H9 (cell line): ENCODE results near the gene TTC28. TPM values are rescaled to one million over a fixed set of nuclear protein-coding genes. Genes with fewer than 3 reads are reported as not detected.

Source experiments
- DNase-seq: peaks from one replicate; pipeline ENCODE4 v3.0.0-alpha.2; 2017
- H2AFZ ChIP-seq: one replicate; pipeline ENCODE4 v1.6.1; 2013; ENCODE audit warnings: mild to moderate bottlenecking, low read length, control low read depth, moderate library complexity
- H2AK5ac ChIP-seq: 2 replicates; pipeline ENCODE4 v1.6.1; 2013; ENCODE audit warnings: low read length, control low read depth, mixed read lengths; ENCODE audit not compliant: insufficient read length
- H2BK120ac ChIP-seq: one replicate; pipeline ENCODE4 v1.6.1; 2013; ENCODE audit warnings: low read depth, mild to moderate bottlenecking, low read length, control low read depth, inconsistent platforms; ENCODE audit not compliant: poor library complexity, severe bottlenecking
- H2BK12ac ChIP-seq: 2 replicates; pipeline ENCODE4 v1.6.1; 2013; ENCODE audit warnings: low read length, control low read depth, mixed read lengths, low read depth; ENCODE audit not compliant: insufficient read length
- H2BK15ac ChIP-seq: 2 replicates; pipeline ENCODE4 v1.6.1; 2013; ENCODE audit warnings: low read depth, low read length, control low read depth
- H2BK20ac ChIP-seq: one replicate; pipeline ENCODE4 v1.6.1; 2013; ENCODE audit warnings: low read depth, mild to moderate bottlenecking, low read length, control low read depth, inconsistent platforms; ENCODE audit not compliant: poor library complexity, severe bottlenecking
- H2BK5ac ChIP-seq: 2 replicates; pipeline ENCODE4 v1.6.1; 2013; ENCODE audit warnings: low read length, control low read depth, mixed read lengths; ENCODE audit not compliant: insufficient read length
- H3K14ac ChIP-seq: 2 replicates; pipeline ENCODE4 v1.6.1; 2013; ENCODE audit warnings: low read length, control low read depth; ENCODE audit not compliant: insufficient read depth
- H3K18ac ChIP-seq: 2 replicates; pipeline ENCODE4 v1.6.1; 2013; ENCODE audit warnings: low read depth, mild to moderate bottlenecking, mixed read lengths, low read length, control low read depth; ENCODE audit not compliant: insufficient read length
- H3K23ac ChIP-seq: 2 replicates; pipeline ENCODE4 v1.6.1; 2013; ENCODE audit warnings: low read length, control low read depth, mixed read lengths, low read depth; ENCODE audit not compliant: insufficient read length
- H3K23me2 ChIP-seq: 2 replicates; pipeline ENCODE4 v1.6.1; 2013; ENCODE audit warnings: low read depth, mild to moderate bottlenecking, mixed read lengths, low read length, control low read depth; ENCODE audit not compliant: insufficient read length, poor library complexity, severe bottlenecking
- H3K27ac ChIP-seq: 2 replicates; pipeline ENCODE4 v1.5.1; 2013; ENCODE audit warnings: low read length, control low read depth, mixed read lengths, low read depth; ENCODE audit not compliant: insufficient read length
- H3K27me3 ChIP-seq: 2 replicates; pipeline ENCODE4 v1.6.1; 2013; ENCODE audit warnings: low read length, control low read depth, inconsistent platforms; ENCODE audit not compliant: insufficient read depth
- H3K4ac ChIP-seq: 2 replicates; pipeline ENCODE4 v1.6.1; 2013; ENCODE audit warnings: low read depth, mild to moderate bottlenecking, control low read depth, inconsistent platforms, low read length, moderate library complexity
- H3K4me1 ChIP-seq: 2 replicates; pipeline ENCODE4 v1.6.1; 2013; ENCODE audit warnings: low read length, control low read depth, inconsistent platforms; ENCODE audit not compliant: insufficient read depth
- H3K4me2 ChIP-seq: 2 replicates; pipeline ENCODE4 v1.6.1; 2013; ENCODE audit warnings: low read length, control low read depth, mixed read lengths; ENCODE audit not compliant: insufficient read length, insufficient read depth
- H3K56ac ChIP-seq: 2 replicates; pipeline ENCODE4 v1.6.1; 2013; ENCODE audit warnings: low read depth, mild to moderate bottlenecking, mixed read lengths, low read length, control low read depth; ENCODE audit not compliant: insufficient read length
- H3K79me1 ChIP-seq: 2 replicates; pipeline ENCODE4 v1.6.1; 2013; ENCODE audit warnings: low read depth, mild to moderate bottlenecking, moderate library complexity, low read length, control low read depth, inconsistent platforms; ENCODE audit not compliant: insufficient read depth, poor library complexity, severe bottlenecking
- H3K79me2 ChIP-seq: 2 replicates; pipeline ENCODE4 v1.6.1; 2013; ENCODE audit warnings: low read length, control low read depth, inconsistent platforms; ENCODE audit not compliant: insufficient read depth
- H3K9ac ChIP-seq: 2 replicates; pipeline ENCODE4 v1.6.1; 2013; ENCODE audit warnings: low read length, control low read depth, mixed read lengths; ENCODE audit not compliant: insufficient read length; ENCODE audit errors: extremely low read depth
- H3K9me3 ChIP-seq: one replicate; pipeline ENCODE4 v1.6.1; 2013; ENCODE audit warnings: low read depth, low read length, inconsistent platforms; ENCODE audit not compliant: control insufficient read depth
- H3T11ph ChIP-seq: one replicate; pipeline ENCODE4 v1.6.1; 2013; ENCODE audit warnings: mild to moderate bottlenecking, low read length, control low read depth, inconsistent platforms
- H4K20me1 ChIP-seq: one replicate; pipeline ENCODE4 v1.6.1; 2013; ENCODE audit not compliant: control insufficient read depth, insufficient read length, insufficient read depth
- H4K5ac ChIP-seq: 2 replicates; pipeline ENCODE4 v1.6.1; 2013; ENCODE audit warnings: low read depth, mild to moderate bottlenecking, mixed read lengths, low read length, control low read depth; ENCODE audit not compliant: insufficient read length
- H4K8ac ChIP-seq: replicated peaks from 2 replicates; pipeline ENCODE4 v1.6.1; 2013; ENCODE audit warnings: low read length, control low read depth, mixed read lengths, low read depth; ENCODE audit not compliant: insufficient read length
- H4K91ac ChIP-seq: 2 replicates; pipeline ENCODE4 v1.6.1; 2013; ENCODE audit warnings: low read depth, mild to moderate bottlenecking, moderate library complexity, mixed read lengths, low read length, control low read depth; ENCODE audit not compliant: insufficient read length
- H3K27ac Mint-ChIP-seq, 3 experiments: 2 replicates in 2 of 3; 3 replicates in 1 of 3; pipeline ENCODE4 v1.8.0; 2020 to 2021; ENCODE audit warnings: mixed read lengths in 3 of 3, mild to moderate bottlenecking in 1 of 3, moderate library complexity in 1 of 3
- H3K27me3 Mint-ChIP-seq: 2 replicates; pipeline ENCODE4 v1.8.0; 2021; ENCODE audit warnings: low read depth, mild to moderate bottlenecking, moderate library complexity, mixed read lengths
- H3K36me3 Mint-ChIP-seq, 3 experiments: 2 replicates in 2 of 3; 3 replicates in 1 of 3; pipeline ENCODE4 v1.8.0; 2020 to 2021; ENCODE audit warnings: low read depth in 3 of 3, mixed read lengths in 3 of 3; ENCODE audit not compliant: insufficient read depth in 1 of 3
- H3K4me1 Mint-ChIP-seq, 2 experiments: 2 replicates each; pipeline ENCODE4 v1.8.0; 2020; ENCODE audit warnings: mixed read lengths in 2 of 2
- H3K4me3 Mint-ChIP-seq, 2 experiments: 2 replicates in 1 of 2; 3 replicates in 1 of 2; pipeline ENCODE4 v1.8.0; 2020 to 2021; ENCODE audit warnings: mild to moderate bottlenecking in 2 of 2, mixed read lengths in 2 of 2, moderate library complexity in 1 of 2
- H3K9me3 Mint-ChIP-seq, 2 experiments: 2 replicates in 1 of 2; 3 replicates in 1 of 2; pipeline ENCODE4 v1.8.0; 2020; ENCODE audit warnings: mild to moderate bottlenecking in 2 of 2, mixed read lengths in 2 of 2, moderate library complexity in 1 of 2
- WGBS: extraction: QIAGEN DNeasy Blood & Tissue Kit; methylation state at CpG from one replicate; pipeline ENCODE4 v1.1.7; 2013; ENCODE audit warnings: missing lambda C conversion rate, low lambda C conversion rate, mixed read lengths; ENCODE audit not compliant: insufficient read length; ENCODE audit errors: extremely low coverage; 5-methylcytosine and 5-hydroxymethylcytosine counted together
- total RNA-seq: library from RNA; stranded (reverse); gene quantifications from 2 replicates; pipeline ENCODE4 v1.2.1, GENCODE V29; 2021
- TF ChIP-seq, protein P1 (sequence below): fragments of 200-600 bp; sonication (generic); conservative IDR thresholded peaks from 3 replicates; pipeline ENCODE4 v1.8.0; 2021; ENCODE audit warnings: antibody characterized with exemption, mild to moderate bottlenecking

Gene TTC28
- total RNA-seq, 1 experiment from 2014 or later = 13.6 TPM

DNA sequence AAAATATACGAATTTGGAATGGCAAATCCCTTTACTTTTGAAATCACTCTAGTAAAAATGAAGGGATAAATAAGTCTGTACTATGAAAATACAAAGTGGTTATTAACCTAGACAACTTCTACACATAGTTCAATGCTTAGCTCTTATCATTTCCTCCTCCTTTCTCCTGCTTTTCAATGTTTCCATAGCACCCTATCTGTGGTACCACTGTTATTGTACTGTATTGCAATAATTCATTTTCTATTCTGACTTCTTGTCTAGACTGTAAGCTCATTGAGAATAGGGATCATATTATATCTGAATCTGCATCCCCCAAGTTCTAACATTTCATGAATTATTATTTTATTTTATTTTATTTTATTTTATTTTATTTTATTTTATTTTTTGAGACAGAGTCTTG, 251.4 kb downstream of the TTC28 start:
- TF ChIP-seq, protein P1, sequence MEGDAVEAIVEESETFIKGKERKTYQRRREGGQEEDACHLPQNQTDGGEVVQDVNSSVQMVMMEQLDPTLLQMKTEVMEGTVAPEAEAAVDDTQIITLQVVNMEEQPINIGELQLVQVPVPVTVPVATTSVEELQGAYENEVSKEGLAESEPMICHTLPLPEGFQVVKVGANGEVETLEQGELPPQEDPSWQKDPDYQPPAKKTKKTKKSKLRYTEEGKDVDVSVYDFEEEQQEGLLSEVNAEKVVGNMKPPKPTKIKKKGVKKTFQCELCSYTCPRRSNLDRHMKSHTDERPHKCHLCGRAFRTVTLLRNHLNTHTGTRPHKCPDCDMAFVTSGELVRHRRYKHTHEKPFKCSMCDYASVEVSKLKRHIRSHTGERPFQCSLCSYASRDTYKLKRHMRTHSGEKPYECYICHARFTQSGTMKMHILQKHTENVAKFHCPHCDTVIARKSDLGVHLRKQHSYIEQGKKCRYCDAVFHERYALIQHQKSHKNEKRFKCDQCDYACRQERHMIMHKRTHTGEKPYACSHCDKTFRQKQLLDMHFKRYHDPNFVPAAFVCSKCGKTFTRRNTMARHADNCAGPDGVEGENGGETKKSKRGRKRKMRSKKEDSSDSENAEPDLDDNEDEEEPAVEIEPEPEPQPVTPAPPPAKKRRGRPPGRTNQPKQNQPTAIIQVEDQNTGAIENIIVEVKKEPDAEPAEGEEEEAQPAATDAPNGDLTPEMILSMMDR = no peak
- no CpG with 5 or more reads among the region's 1 CpG for WGBS
- no peaks in the 10 kb centered on the region for H3K27me3 Mint-ChIP-seq

More for the DNA sequence above, 251.4 kb downstream of the TTC28 start:
- Histone ChIP-seq H3K27ac (no peak overlapping the region), H3K9ac (no peak overlapping the region), H2AK5ac (no peak overlapping the region), H3K27me3 (no peaks in the 10 kb centered on the region), H3K4me1 (no peaks in the 10 kb centered on the region; the same call in 1 of the 2 replicates), H2AFZ (no peak overlapping the region), H3K79me2 (no peaks in the 10 kb centered on the region), H4K20me1 (no peaks in the 10 kb centered on the region), H3K14ac (no peak overlapping the region), H4K91ac (no peak overlapping the region), H2BK20ac (no peak overlapping the region), H3K4ac (no peak overlapping the region), H3K79me1 (no peaks in the 10 kb centered on the region), H3K4me2 (no peak overlapping the region), H2BK12ac (no peak overlapping the region), H4K5ac (no peak overlapping the region), H2BK5ac (no peak overlapping the region), H3K23ac (no peak overlapping the region), H2BK120ac (no peak overlapping the region), H3K23me2 (no peaks in the 10 kb centered on the region), H3K18ac (no peak overlapping the region), H3K9me3 (no peaks in the 10 kb centered on the region), H3T11ph (no peak overlapping the region), H4K8ac (no peak overlapping the region), H2BK15ac (no peak overlapping the region), H3K56ac (no peak overlapping the region)
- H3K9me3 Mint-ChIP-seq = no peaks in the 10 kb centered on the region; a peak in 1 of 5 replicates
- peaks cover 19 to 25% of the 10 kb centered on the region in 2 experiments for H3K4me1 Mint-ChIP-seq
- H3K27ac Mint-ChIP-seq = no peak overlapping the region
- H3K36me3 Mint-ChIP-seq = no peaks in the 10 kb centered on the region
- no peak for DNase-seq
- no peak overlapping the region for H3K4me3 Mint-ChIP-seq
